ENCODE measurements around the gene ERGIC1. TPM values are rescaled to one million over a fixed set of nuclear protein-coding genes. Genes with fewer than 3 reads are reported as not detected.

ERGIC1 gene
- total and polyA plus RNA-seq, 2 of the 13 experiments (the other 11 are each of a cell fraction or from before 2014, with no cell fraction given): 78.5 to 184 TPM

DNA sequence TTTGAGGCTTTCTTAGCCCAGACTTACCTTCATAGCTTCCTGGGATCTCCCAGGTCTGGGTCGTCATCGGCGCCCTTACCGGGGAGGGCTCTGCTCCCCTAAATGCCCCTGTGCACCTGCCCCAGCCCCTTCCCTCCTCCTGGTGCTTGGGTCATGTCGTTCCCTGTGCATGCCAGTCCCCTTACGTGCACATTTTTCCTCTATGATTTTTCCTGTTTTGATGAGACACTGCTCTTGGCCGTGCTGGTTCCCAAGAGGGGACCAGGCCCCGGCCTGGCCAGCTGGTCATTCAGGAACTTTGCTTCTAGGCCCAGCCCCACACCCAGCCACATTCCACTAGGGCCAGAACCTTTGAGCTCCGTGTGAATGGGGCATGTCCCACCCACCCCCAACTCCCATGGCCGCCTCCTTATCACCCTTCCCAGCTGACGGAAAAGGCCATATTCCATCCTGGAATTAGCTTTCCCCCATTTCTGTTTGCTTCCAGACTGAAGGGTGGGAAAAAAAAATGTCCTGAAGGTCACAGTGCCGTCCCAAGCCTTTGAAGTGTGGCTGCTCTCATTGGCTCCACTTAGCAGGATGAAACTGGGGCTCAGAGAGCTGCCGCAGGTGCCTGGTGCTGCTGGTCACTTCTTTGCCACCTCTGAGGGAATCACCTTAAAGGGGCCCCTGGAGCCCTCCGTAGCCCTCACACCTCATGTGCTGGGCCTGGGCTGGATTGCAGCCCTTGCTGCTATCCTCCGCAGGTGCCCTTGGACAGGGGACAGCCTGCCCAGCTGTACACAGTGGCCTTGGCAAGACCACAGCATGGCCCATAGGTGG, 25.1 kb downstream of the ERGIC1 start (continued):
- no peak; the same call in none of the 2 replicates for TF ChIP-seq RCOR2 (CRISPR knock-in tag; IDR thresholded peaks at IDR 0.05)
- TF ChIP-seq, protein P1, sequence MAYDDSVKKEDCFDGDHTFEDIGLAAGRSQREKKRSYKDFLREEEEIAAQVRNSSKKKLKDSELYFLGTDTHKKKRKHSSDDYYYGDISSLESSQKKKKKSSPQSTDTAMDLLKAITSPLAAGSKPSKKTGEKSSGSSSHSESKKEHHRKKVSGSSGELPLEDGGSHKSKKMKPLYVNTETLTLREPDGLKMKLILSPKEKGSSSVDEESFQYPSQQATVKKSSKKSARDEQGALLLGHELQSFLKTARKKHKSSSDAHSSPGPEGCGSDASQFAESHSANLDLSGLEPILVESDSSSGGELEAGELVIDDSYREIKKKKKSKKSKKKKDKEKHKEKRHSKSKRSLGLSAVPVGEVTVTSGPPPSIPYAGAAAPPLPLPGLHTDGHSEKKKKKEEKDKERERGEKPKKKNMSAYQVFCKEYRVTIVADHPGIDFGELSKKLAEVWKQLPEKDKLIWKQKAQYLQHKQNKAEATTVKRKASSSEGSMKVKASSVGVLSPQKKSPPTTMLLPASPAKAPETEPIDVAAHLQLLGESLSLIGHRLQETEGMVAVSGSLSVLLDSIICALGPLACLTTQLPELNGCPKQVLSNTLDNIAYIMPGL (CRISPR knock-in tag; IDR thresholded peaks at IDR 0.05; ENCODE audit: borderline replicate concordance in 1 of 2, low read depth in 1 of 2): peak in 1 of 2 experiments; percentile 46; a peak in 3 of 4 replicates
- no peak for TF ChIP-seq MXD3 (CRISPR knock-in tag; IDR thresholded peaks at IDR 0.05)
- no peak for TF ChIP-seq MTF2 (CRISPR knock-in tag; IDR thresholded peaks at IDR 0.05; ENCODE audit: borderline replicate concordance)
- TF ChIP-seq MBD4 (IDR thresholded peaks at IDR 0.05; ENCODE audit: borderline replicate concordance, low read length): no peak
- TF ChIP-seq NR2F6 (IDR thresholded peaks at IDR 0.05): peak; percentile 92
- peak; percentile 96 for TF ChIP-seq NR2F6 (CRISPR knock-in tag; IDR thresholded peaks at IDR 0.05)
- TF ChIP-seq THAP9 (CRISPR knock-in tag; IDR thresholded peaks at IDR 0.05; ENCODE audit: borderline replicate concordance): no peak
- peak; percentile 75 for TF ChIP-seq POGZ (CRISPR knock-in tag; IDR thresholded peaks at IDR 0.05)
- TF ChIP-seq SNAPC2 (CRISPR knock-in tag; IDR thresholded peaks at IDR 0.05): no peak
- no peak for TF ChIP-seq MIER3 (CRISPR knock-in tag; IDR thresholded peaks at IDR 0.05; ENCODE audit: borderline replicate concordance)
- peak; percentile 64; the same call in 1 of the 2 replicates for TF ChIP-seq ZNF746 (CRISPR knock-in tag; IDR thresholded peaks at IDR 0.05)
- TF ChIP-seq, protein P2, sequence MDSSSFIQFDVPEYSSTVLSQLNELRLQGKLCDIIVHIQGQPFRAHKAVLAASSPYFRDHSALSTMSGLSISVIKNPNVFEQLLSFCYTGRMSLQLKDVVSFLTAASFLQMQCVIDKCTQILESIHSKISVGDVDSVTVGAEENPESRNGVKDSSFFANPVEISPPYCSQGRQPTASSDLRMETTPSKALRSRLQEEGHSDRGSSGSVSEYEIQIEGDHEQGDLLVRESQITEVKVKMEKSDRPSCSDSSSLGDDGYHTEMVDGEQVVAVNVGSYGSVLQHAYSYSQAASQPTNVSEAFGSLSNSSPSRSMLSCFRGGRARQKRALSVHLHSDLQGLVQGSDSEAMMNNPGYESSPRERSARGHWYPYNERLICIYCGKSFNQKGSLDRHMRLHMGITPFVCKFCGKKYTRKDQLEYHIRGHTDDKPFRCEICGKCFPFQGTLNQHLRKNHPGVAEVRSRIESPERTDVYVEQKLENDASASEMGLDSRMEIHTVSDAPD (CRISPR knock-in tag; IDR thresholded peaks at IDR 0.05): no peak
- TF ChIP-seq HMGXB3 (CRISPR knock-in tag; IDR thresholded peaks at IDR 0.05; ENCODE audit: borderline replicate concordance): no peak
- TF ChIP-seq KDM4B (CRISPR knock-in tag; IDR thresholded peaks at IDR 0.05): 0 out of 2 replicates have a peak, but pooled peaks have one; percentile 24
- TF ChIP-seq ZNF124 (CRISPR knock-in tag; IDR thresholded peaks at IDR 0.05): no peak; the same call in 1 of the 2 replicates
- TF ChIP-seq NFKB2 (CRISPR knock-in tag; IDR thresholded peaks at IDR 0.05; ENCODE audit: borderline replicate concordance): 0 out of 2 replicates have a peak, but pooled peaks have one; percentile 13
